K562 (cell line): Measurements from ENCODE around the gene PPP1CA. TPM values are rescaled to one million over a fixed set of nuclear protein-coding genes. Genes with fewer than 3 reads are reported as not detected.
A peak's percentile ranks its signal among the peaks of the same experiment; 100 is the strongest.

Experiments used
- ATAC-seq: fragments of 200-7000 bp; cut with Tn5 transposase; 3 replicates; pipeline ENCODE4 v1.9.1; 2020; ENCODE audit warnings: moderate library complexity
- BruUV-seq: library from RNA; stranded (reverse); fragments of 400-500 nt; replicated peaks from 2 replicates; lab custom pipeline; 2021; lab: Mats Ljungman, UMichigan
- CTCF ChIA-PET: fragments of 300-600 bp; formaldehyde crosslinking; extraction: SDS; loops from one replicate; lab custom pipeline; 2021; ENCODE audit warnings: low intra/inter-chr PET ratio; lab: Yijun Ruan, JAX
- POLR2A ChIA-PET: fragments of 300-600, 350-650 bp; sonication (Branson Sonifier 250); formaldehyde crosslinking; extraction: SDS; loops from one replicate; lab custom pipeline; 2021; ENCODE audit warnings: antibody characterized with exemption, inconsistent platforms; lab: Yijun Ruan, JAX
- DNase-seq, 4 experiments: peaks; one replicate each; pipeline versions ENCODE4 v3.0.0 to v3.0.0-alpha.2; 2011 to 2018; ENCODE audit warnings: low spot score in 3 of 4, mixed read lengths in 3 of 4; ENCODE audit errors: extremely low read depth in 1 of 4
- FAIRE-seq: peaks from 2 replicates; lab custom pipeline; 2011; peaks lifted over from hg19 to GRCh38; lab: Jason Lieb, UNC
- H2AFZ ChIP-seq: 2 replicates; pipeline ENCODE4 v1.6.0; 2011; ENCODE audit warnings: low read depth, low read length, control low read depth, inconsistent platforms
- H3K27ac ChIP-seq: fragments of 200-600 bp; 3 replicates; pipeline ENCODE4 v1.8.0; 2011; ENCODE audit warnings: low read depth, mild to moderate bottlenecking, control low read depth, inconsistent platforms, low read length, moderate library complexity, mixed read lengths; ENCODE audit errors: extremely low read depth
- H3K27me3 ChIP-seq, 2 experiments: fragments of 300-600 bp in 1 of 2; 2 replicates in 1 of 2; 3 replicates in 1 of 2; pipeline versions ENCODE4 v1.6.0 to v1.8.0; 2011; ENCODE audit warnings: inconsistent platforms in 2 of 2, low read length in 2 of 2, mild to moderate bottlenecking in 1 of 2, mixed read lengths in 1 of 2, moderate library complexity in 1 of 2; ENCODE audit not compliant: control insufficient read depth in 2 of 2, insufficient read depth in 2 of 2
- H3K36me3 ChIP-seq: fragments of 300-600 bp; 3 replicates; pipeline ENCODE4 v1.8.0; 2011; ENCODE audit warnings: mild to moderate bottlenecking, low read length, inconsistent platforms; ENCODE audit not compliant: control insufficient read depth, insufficient read depth
- H3K4me1 ChIP-seq, 2 experiments: fragments of 200-600 bp in 1 of 2; replicated peaks in 1 of 2; 2 replicates in 1 of 2; 3 replicates in 1 of 2; pipeline versions ENCODE4 v1.5.1 to v1.8.0; 2011; ENCODE audit warnings: inconsistent platforms in 2 of 2, low read length in 2 of 2, mild to moderate bottlenecking in 1 of 2, mixed read lengths in 1 of 2, moderate library complexity in 1 of 2; ENCODE audit not compliant: control insufficient read depth in 2 of 2, insufficient read depth in 2 of 2
- H3K4me2 ChIP-seq: 2 replicates; pipeline ENCODE4 v1.6.1; 2011; ENCODE audit warnings: low read length, control low read depth, inconsistent platforms, mixed read lengths; ENCODE audit not compliant: insufficient read depth
- H3K4me3 ChIP-seq: fragments of 200-600 bp; sonication (generic), shearing (Covaris generic); 2 replicates; pipeline ENCODE4 v1.5.1; 2016; ENCODE audit warnings: control low read depth, inconsistent platforms
- H3K79me2 ChIP-seq: fragments of 200-600 bp; 3 replicates; pipeline ENCODE4 v1.8.0; 2011; ENCODE audit warnings: low read length, inconsistent platforms; ENCODE audit not compliant: control insufficient read depth, insufficient read depth
- H3K9ac ChIP-seq, 2 experiments: 2 replicates each; pipeline versions ENCODE4 v1.6.0 to v1.6.1; 2011; ENCODE audit warnings: low read depth in 2 of 2, low read length in 2 of 2, control low read depth in 1 of 2, inconsistent platforms in 1 of 2, mild to moderate bottlenecking in 1 of 2, mixed read lengths in 1 of 2; ENCODE audit not compliant: insufficient read depth in 1 of 2
- H3K9me1 ChIP-seq: one replicate; pipeline ENCODE4 v1.6.0; 2011; ENCODE audit warnings: inconsistent platforms, mild to moderate bottlenecking, low read length, moderate library complexity; ENCODE audit not compliant: control insufficient read depth, insufficient read depth
- H3K9me3 ChIP-seq: replicated peaks from 2 replicates; pipeline ENCODE4 v1.5.1; 2011; ENCODE audit warnings: low read depth, low read length, inconsistent platforms; ENCODE audit not compliant: control insufficient read depth, insufficient read depth
- H4K20me1 ChIP-seq: replicated peaks from 2 replicates; pipeline ENCODE4 v1.6.1; 2011; ENCODE audit warnings: low read length, inconsistent platforms, mixed read lengths; ENCODE audit not compliant: control insufficient read depth, insufficient read depth
- ADNP ChIP-seq: fragments of 200-800 bp; sonication (Bioruptor generic); IDR thresholded peaks from 2 replicates; pipeline ENCODE4 v1.6.1; 2016; ENCODE audit warnings: missing genetic modification characterization, missing compliant biosample characterization
- ARID3B ChIP-seq: fragments of 250-450 bp; sonication (Bioruptor Pico); IDR thresholded peaks from 2 replicates; pipeline ENCODE4 v1.4.0; 2020; ENCODE audit warnings: borderline replicate concordance
- ETV6 ChIP-seq, 3 experiments: fragments of 150-350 bp in 1 of 3; sonication (generic) in 1 of 3; formaldehyde crosslinking in 1 of 3; IDR thresholded peaks; 2 replicates each; pipeline versions ENCODE4 v1.6.1 to v1.8.0; 2014 to 2022; ENCODE audit warnings: borderline replicate concordance in 2 of 3, low read depth in 2 of 3, antibody characterized with exemption in 1 of 3, low read length in 1 of 3, mild to moderate bottlenecking in 1 of 3, missing genetic modification reagents in 1 of 3
- HNRNPLL ChIP-seq: fragments of 200-400 bp; formaldehyde crosslinking; IDR thresholded peaks from 2 replicates; pipeline ENCODE4 v1.6.1; 2017; ENCODE audit warnings: low read length, low read depth, mild to moderate bottlenecking; ENCODE audit not compliant: poor library complexity, severe bottlenecking
- KLF16 ChIP-seq: IDR thresholded peaks from 2 replicates; pipeline ENCODE4 v1.6.1; 2016; ENCODE audit warnings: antibody characterized with exemption
- MAFK ChIP-seq: IDR thresholded peaks from 2 replicates; pipeline ENCODE4 v1.6.1; 2011; ENCODE audit warnings: low read length, improper control_type of control experiment
- MTA3 ChIP-seq: fragments of 450-650 bp; formaldehyde crosslinking; IDR thresholded peaks from 2 replicates; pipeline ENCODE4 v1.6.1; 2017; ENCODE audit warnings: mild to moderate bottlenecking, borderline replicate concordance
- NCOR1 ChIP-seq: fragments of 450-650 bp; IDR thresholded peaks from 2 replicates; pipeline ENCODE4 v1.6.1; 2016; ENCODE audit warnings: mild to moderate bottlenecking, moderate library complexity
- NONO ChIP-seq, 2 experiments: fragments of 200-400 bp in 1 of 2; fragments of 450-650 bp in 1 of 2; formaldehyde crosslinking in 1 of 2; IDR thresholded peaks; 2 replicates each; pipeline ENCODE4 v1.6.1; 2017; ENCODE audit warnings: low read depth in 2 of 2, mild to moderate bottlenecking in 2 of 2, moderate library complexity in 2 of 2, low read length in 1 of 2
- RAD21 ChIP-seq, 2 experiments: fragments of 250-450 bp in 1 of 2; fragments of 450-650 bp in 1 of 2; sonication (Bioruptor Pico) in 1 of 2; formaldehyde crosslinking in 1 of 2; IDR thresholded peaks in 1 of 2; conservative IDR thresholded peaks in 1 of 2; 2 replicates each; pipeline versions ENCODE4 v1.4.0 to v1.8.0; 2020 to 2022; ENCODE audit warnings: mild to moderate bottlenecking in 2 of 2, moderate library complexity in 1 of 2
- SNAPC5 ChIP-seq: fragments of 250-450 bp; sonication (Bioruptor Pico); IDR thresholded peaks from 2 replicates; pipeline ENCODE4 v1.8.0; 2021; ENCODE audit warnings: moderate library complexity, mild to moderate bottlenecking, inconsistent platforms
- SPI1 ChIP-seq: IDR thresholded peaks from 2 replicates; pipeline ENCODE4 v1.6.1; 2011; ENCODE audit warnings: low read depth, low read length, control low read depth, borderline replicate concordance
- ZBTB26 ChIP-seq: fragments of 450-650 bp; formaldehyde crosslinking; IDR thresholded peaks from 2 replicates; pipeline ENCODE4 v1.4.0; 2022; ENCODE audit warnings: missing genetic modification characterization
- ZBTB7A ChIP-seq: IDR thresholded peaks from 2 replicates; pipeline ENCODE4 v1.6.1; 2011; ENCODE audit warnings: low read depth, mild to moderate bottlenecking, low read length, moderate library complexity, borderline replicate concordance; ENCODE audit not compliant: control insufficient read depth
- ZFP30 ChIP-seq: fragments of 250-450 bp; sonication (Bioruptor Pico); IDR thresholded peaks from 2 replicates; pipeline ENCODE4 v1.8.0; 2022; ENCODE audit warnings: moderate library complexity, mild to moderate bottlenecking, inconsistent platforms, borderline replicate concordance
- ZNF395 ChIP-seq: fragments of 200-800 bp; sonication (Bioruptor generic); IDR thresholded peaks from 2 replicates; pipeline ENCODE4 v1.6.1; 2017; ENCODE audit warnings: missing genetic modification characterization, missing compliant biosample characterization
- WGBS: fragments of 100-300 bp; shearing (Covaris generic); methylation state at CpG from one replicate; pipeline ENCODE4 v1.1.6; 2016; ENCODE audit warnings: low coverage, mixed read lengths; ENCODE audit not compliant: insufficient coverage; ENCODE audit errors: missing lambda C conversion rate; 5-methylcytosine and 5-hydroxymethylcytosine counted together
- in situ Hi-C: fragments of 300-500 bp; cut with MboI; formaldehyde crosslinking; loops from 4 replicates; pipeline ENCODE4 v1.15.0; 2018; ENCODE audit warnings: inconsistent platforms, mixed read lengths
- intact Hi-C: fragments of 100-400 bp; cut with micrococcal nuclease; formaldehyde crosslinking; loops from 2 replicates; pipeline ENCODE4 v1.14.2; 2022
- polyA plus RNA-seq, 8 experiments: library from polyadenylated mRNA; depleted of rRNA in 4 of 8; stranded (reverse) in 5 of 8; unstranded in 3 of 8; fragments of >200 nt; fragmentation: Nextera tagmentation in 2 of 8; fragmentation: Illumina TruSeq in 1 of 8; extraction: Ambion mirVana in 2 of 8; extraction: Trizol in 1 of 8; gene quantifications; 2 replicates each; pipeline versions ENCODE4 v1.2.1 to v1.2.3, GENCODE V29; 2011 to 2014; ENCODE audit warnings: inconsistent platforms in 1 of 8, missing spikeins in 1 of 8
- total RNA-seq, 7 experiments: library from RNA; depleted of rRNA in 6 of 7; stranded (reverse); fragments of >200 nt in 6 of 7; fragmentation: Illumina TruSeq in 2 of 7; extraction: Trizol in 2 of 7; gene quantifications; 2 replicates each; pipeline versions ENCODE4 v1.2.1 to v1.2.3, GENCODE V29; 2011 to 2021; ENCODE audit warnings: low replicate concordance in 1 of 7

PPP1CA gene
- total and polyA plus RNA-seq, 9 of the 15 experiments (the other 6 are each of a cell fraction or from before 2014, with no cell fraction given) = 18.2 to 242 (median 188) TPM

GRCh38 chr11:67415501-67416304, 14.0 kb upstream of the PPP1CA start, which contains the start of gene CARNS1:
Gene CARNS1, plus strand, starts transcription at chr11:67415678. Its CDS starts 522 bp downstream, at chr11:67416200.
- no peaks in the 10 kb centered on the region for H3K36me3 ChIP-seq
- ChIA-PET CTCF (no interaction called here), POLR2A (no interaction called here)
- H3K27ac ChIP-seq = no peak within 1 kb of the TSS
- intact Hi-C loops (no loop called here), in situ Hi-C loops (no loop called here)
- H3K4me1 ChIP-seq = peaks cover 27 to 73% of the 10 kb centered on the region in 2 experiments
- no peaks in the 10 kb centered on the region for H3K9me3 ChIP-seq
- no peak within 1 kb of the TSS for H3K4me3 ChIP-seq
- DNase-seq = no peak
- H3K79me2 ChIP-seq = peaks cover 7% of the 10 kb centered on the region; the same call in 1 of the 3 replicates
- FAIRE-seq = no peak
- H4K20me1 ChIP-seq = no peaks in the 10 kb centered on the region; the same call in 1 of the 2 replicates
- H3K9ac ChIP-seq = peak within 1 kb of the TSS in 1 of 2 experiments; percentile 38; a peak in 1 of 4 replicates
- no peak within 1 kb of the TSS for H2AFZ ChIP-seq
- ATAC-seq = no peak
- WGBS = 46% methylated on average over 7 of the region's 67 CpGs
- H3K9me1 ChIP-seq = no peaks in the 10 kb centered on the region
- no peaks in the 10 kb centered on the region for H3K27me3 ChIP-seq
- no TSS peak for BruUV-seq
- H3K4me2 ChIP-seq = no peak within 1 kb of the TSS
- TF ChIP-seq ZBTB7A (no peak), MAFK (no peak), HNRNPLL (no peak), SNAPC5 (no peak), ETV6 (IDR thresholded peaks at IDR 0.05; ENCODE audit: borderline replicate concordance in 1 of 2, low read depth in 2 of 2, low read length in 1 of 2) (no peak), ETV6 (CRISPR knock-in tag; IDR thresholded peaks at IDR 0.05; ENCODE audit: borderline replicate concordance) (no peak), MTA3 (no peak), NONO (IDR thresholded peaks at IDR 0.05; ENCODE audit: low read depth in 2 of 2, low read length in 1 of 2) (no peak), ADNP (tag) (no peak), ZNF395 (CRISPR knock-in tag) (no peak), SPI1 (no peak), ZFP30 (CRISPR knock-in tag) (no peak), RAD21 (CRISPR knock-in tag; conservative IDR thresholded peaks at IDR 0.05 in 1 of 2, IDR thresholded peaks at IDR 0.05 in 1 of 2) (no peak), ARID3B (CRISPR knock-in tag) (no peak), ZBTB26 (CRISPR knock-in tag) (no peak), KLF16 (no peak), NCOR1 (no peak)
